ENCODE measurements around the gene PLEKHG5.
"Not testable (repeated sequence)": the region's sequence is repeated elsewhere in the genome, so short reads cannot be mapped to it uniquely, and the experiment has no call there.

Gene PLEKHG5

DNA sequence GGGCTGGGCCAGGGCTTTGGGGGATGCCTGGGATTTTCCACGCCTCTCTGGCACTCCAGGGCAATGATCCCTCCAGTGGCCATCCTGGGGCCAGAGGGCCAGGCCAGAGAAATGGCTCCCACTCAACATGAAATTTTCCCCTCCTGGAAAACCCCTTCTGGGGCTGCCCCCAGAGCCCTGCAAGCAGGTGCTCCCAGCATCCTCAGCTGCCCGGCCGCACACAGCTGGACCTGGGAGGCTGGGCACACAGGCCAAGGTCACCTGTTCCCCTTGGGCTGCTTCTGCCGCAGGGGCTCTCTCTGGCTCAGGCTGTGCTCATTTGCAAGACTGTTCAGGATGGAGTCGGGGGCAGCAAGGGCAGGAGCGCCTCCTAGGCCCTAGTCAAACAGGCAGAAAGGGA, 63.0 kb downstream of the PLEKHG5 start:
- not testable (repeated sequence) for H3K4me3 ChIP-seq (ENCODE audit: insufficient read depth, low read length, poor library complexity, severe bottlenecking); H2AFZ ChIP-seq (ENCODE audit: low read depth, low read length, severe bottlenecking); H3K9me3 ChIP-seq (ENCODE audit: insufficient read depth, low read length); H3K27ac ChIP-seq (ENCODE audit: low read depth, low read length); H3K79me2 ChIP-seq (ENCODE audit: insufficient read depth, low read length); H3K9me2 ChIP-seq (replicated peaks; ENCODE audit: insufficient read depth, low read length); H3K9ac ChIP-seq (ENCODE audit: low read length); H3K27me3 ChIP-seq (ENCODE audit: low read length); H3K36me3 ChIP-seq (ENCODE audit: low read length); H3K4me2 ChIP-seq (ENCODE audit: low read depth, low read length, poor library complexity, severe bottlenecking); H3F3A ChIP-seq (ENCODE audit: insufficient read depth); H4K20me1 ChIP-seq (ENCODE audit: low read depth, low read length)

DNA sequence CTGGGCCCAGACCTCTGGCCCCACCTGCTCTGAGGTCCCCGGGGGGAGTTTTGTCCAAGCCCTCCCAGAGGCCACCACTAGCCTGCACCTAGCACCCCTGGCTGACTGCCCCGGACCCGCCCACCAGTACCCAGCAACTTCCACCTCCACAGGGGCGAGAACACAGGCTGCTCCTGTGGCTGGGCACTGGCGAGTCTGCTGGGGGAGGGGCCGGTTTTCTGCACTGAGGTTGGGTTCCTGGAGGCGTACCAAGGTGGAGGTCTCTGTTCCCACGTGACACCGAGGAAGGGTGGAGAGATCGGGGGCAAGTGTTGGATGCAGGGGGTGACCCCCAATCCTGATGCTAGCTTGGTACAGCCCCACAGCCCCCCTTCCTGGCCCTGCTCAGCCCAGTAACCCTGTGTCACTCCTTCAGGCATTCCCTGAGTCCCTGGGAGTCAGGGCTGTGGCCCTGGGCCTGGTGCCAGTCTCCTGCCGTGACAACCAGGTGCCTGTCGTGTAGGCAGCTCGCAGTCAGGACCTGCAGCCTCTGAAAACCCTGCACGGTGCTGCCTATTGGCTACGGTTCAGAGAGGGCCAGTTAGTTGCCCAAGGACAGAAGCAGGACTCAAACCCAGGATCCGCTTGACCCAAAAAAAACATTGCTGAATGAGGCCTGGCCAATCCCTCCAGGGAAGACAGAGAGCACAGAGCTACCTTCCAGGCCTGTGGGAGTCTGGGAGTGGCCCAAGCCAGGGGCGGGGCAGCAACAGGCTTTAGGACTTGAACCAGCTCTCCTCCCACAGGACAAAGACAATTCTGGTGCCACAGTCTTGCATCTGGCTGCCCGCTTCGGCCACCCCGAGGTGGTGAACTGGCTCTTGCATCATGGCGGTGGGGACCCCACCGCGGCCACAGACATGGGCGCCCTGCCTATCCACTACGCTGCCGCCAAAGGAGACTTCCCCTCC, 63.8 kb downstream of the PLEKHG5 start:
- Histone ChIP-seq H3K9ac (ENCODE audit: low read length) (no peak overlapping the region), H3K4me2 (ENCODE audit: low read depth, low read length, poor library complexity, severe bottlenecking) (no peak overlapping the region), H3K4me3 (ENCODE audit: insufficient read depth, low read length, poor library complexity, severe bottlenecking) (no peak overlapping the region), H3K9me2 (replicated peaks; ENCODE audit: insufficient read depth, low read length) (no peaks in the 10 kb centered on the region), H3K36me3 (ENCODE audit: low read length) (no peaks in the 10 kb centered on the region), H3K79me2 (ENCODE audit: insufficient read depth, low read length) (no peaks in the 10 kb centered on the region), H4K20me1 (ENCODE audit: low read depth, low read length) (no peaks in the 10 kb centered on the region), H3K27ac (ENCODE audit: low read depth, low read length) (no peak overlapping the region), H2AFZ (ENCODE audit: low read depth, low read length, severe bottlenecking) (no peak overlapping the region), H3F3A (ENCODE audit: insufficient read depth) (no peaks in the 10 kb centered on the region), H3K27me3 (ENCODE audit: low read length) (no peaks in the 10 kb centered on the region), H3K9me3 (ENCODE audit: insufficient read depth, low read length) (no peaks in the 10 kb centered on the region)
- TF ChIP-seq EZH2phosphoT487 (conservative IDR thresholded peaks at IDR 0.05; ENCODE audit: low read length): no peak
- TF ChIP-seq, protein P1, sequence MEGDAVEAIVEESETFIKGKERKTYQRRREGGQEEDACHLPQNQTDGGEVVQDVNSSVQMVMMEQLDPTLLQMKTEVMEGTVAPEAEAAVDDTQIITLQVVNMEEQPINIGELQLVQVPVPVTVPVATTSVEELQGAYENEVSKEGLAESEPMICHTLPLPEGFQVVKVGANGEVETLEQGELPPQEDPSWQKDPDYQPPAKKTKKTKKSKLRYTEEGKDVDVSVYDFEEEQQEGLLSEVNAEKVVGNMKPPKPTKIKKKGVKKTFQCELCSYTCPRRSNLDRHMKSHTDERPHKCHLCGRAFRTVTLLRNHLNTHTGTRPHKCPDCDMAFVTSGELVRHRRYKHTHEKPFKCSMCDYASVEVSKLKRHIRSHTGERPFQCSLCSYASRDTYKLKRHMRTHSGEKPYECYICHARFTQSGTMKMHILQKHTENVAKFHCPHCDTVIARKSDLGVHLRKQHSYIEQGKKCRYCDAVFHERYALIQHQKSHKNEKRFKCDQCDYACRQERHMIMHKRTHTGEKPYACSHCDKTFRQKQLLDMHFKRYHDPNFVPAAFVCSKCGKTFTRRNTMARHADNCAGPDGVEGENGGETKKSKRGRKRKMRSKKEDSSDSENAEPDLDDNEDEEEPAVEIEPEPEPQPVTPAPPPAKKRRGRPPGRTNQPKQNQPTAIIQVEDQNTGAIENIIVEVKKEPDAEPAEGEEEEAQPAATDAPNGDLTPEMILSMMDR (IDR thresholded peaks at IDR 0.05; ENCODE audit: insufficient read depth, low read length, poor library complexity, severe bottlenecking): no peak

DNA sequence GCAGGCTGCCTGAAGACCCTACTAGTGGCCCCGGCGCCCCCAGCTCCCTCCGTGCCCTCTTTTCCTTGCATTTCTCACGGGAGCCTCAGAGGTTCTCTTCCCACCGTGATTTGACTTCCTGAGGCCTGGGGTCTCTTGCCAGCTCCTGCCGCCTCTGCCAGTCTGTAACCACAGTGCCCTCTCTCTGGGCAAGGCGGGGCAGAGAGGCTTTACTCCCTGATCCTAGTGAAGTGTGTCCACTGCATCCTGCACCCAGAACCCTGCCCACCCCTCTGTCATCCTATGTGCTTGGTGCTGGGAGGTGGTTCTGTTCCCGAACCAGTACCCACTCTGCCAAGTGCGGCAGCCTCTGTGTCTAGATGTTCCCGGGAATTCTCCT, 64.5 kb downstream of the PLEKHG5 start:
- Histone ChIP-seq H3K9ac (ENCODE audit: low read length) (no peak overlapping the region), H3K27me3 (ENCODE audit: low read length) (no peaks in the 10 kb centered on the region), H4K20me1 (ENCODE audit: low read depth, low read length) (no peaks in the 10 kb centered on the region)

More for the DNA sequence above, 64.5 kb downstream of the PLEKHG5 start:
- no peak overlapping the region for H2AFZ ChIP-seq (ENCODE audit: low read depth, low read length, severe bottlenecking)
- no peaks in the 10 kb centered on the region for H3K79me2 ChIP-seq (ENCODE audit: insufficient read depth, low read length)
- H3F3A ChIP-seq (ENCODE audit: insufficient read depth): no peaks in the 10 kb centered on the region
- no peaks in the 10 kb centered on the region for H3K36me3 ChIP-seq (ENCODE audit: low read length)
- H3K4me2 ChIP-seq (ENCODE audit: low read depth, low read length, poor library complexity, severe bottlenecking): no peak overlapping the region
- TF ChIP-seq, protein P1 (IDR thresholded peaks at IDR 0.05; ENCODE audit: insufficient read depth, low read length, poor library complexity, severe bottlenecking): no peak
- TF ChIP-seq EZH2phosphoT487 (conservative IDR thresholded peaks at IDR 0.05; ENCODE audit: low read length): no peak
- H3K9me2 ChIP-seq (replicated peaks; ENCODE audit: insufficient read depth, low read length): no peaks in the 10 kb centered on the region
- H3K27ac ChIP-seq (ENCODE audit: low read depth, low read length): no peak overlapping the region
- no peak overlapping the region for H3K4me3 ChIP-seq (ENCODE audit: insufficient read depth, low read length, poor library complexity, severe bottlenecking)
- H3K9me3 ChIP-seq (ENCODE audit: insufficient read depth, low read length): no peaks in the 10 kb centered on the region
